ENCODE data around the gene BMERB1. TPM values are rescaled to one million over a fixed set of nuclear protein-coding genes. Genes with fewer than 3 reads are reported as not detected.
"Not testable (repeated sequence)": the region's sequence is repeated elsewhere in the genome, so short reads cannot be mapped to it uniquely, and the experiment has no call there.

The BMERB1 gene
- total RNA-seq, 1 donor from 2014 or later: 42.1 TPM

DNA sequence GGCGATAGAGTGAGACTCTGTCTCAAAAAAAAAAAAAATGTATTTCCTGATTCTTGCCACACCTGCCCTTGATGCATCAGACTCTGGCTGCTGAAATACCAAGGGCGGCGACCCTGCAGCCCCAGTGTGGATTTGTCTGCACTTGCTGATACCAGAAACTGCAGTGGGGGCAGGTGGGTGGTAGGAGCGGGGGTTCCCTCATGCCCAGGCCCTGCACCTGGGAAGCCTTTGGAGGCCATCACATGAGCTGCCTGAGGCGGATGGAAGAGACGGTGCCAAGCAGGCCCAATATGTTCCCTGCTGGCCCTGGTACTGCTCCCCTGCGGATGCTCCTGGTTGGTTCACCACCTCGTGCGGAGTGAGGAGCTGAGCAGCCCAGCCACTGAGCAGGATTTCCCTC, 157.9 kb downstream of the BMERB1 start:
- no peak for DNase-seq (ENCODE audit: low spot score)

DNA sequence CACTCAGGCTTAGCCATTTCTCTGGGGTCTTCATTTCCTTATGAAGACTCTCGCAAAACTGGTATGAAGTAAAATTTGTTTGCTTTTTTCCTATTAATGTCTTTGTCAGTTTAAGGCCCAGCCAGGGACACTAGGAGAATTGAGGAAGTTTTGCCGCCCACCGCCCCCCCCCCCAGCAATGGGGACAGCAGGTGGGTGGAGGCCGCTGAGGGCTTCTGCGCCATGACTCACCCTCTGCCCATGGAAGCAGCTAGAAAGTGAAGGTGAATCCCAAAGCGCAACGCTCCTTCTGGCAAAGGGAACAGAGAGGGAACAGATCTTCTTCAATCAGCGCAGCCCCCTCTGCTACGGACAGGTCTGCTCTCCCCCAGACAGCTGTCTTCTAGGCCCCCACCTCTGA, 158.8 kb downstream of the BMERB1 start:
- DNase-seq (ENCODE audit: low spot score): no peak

DNA sequence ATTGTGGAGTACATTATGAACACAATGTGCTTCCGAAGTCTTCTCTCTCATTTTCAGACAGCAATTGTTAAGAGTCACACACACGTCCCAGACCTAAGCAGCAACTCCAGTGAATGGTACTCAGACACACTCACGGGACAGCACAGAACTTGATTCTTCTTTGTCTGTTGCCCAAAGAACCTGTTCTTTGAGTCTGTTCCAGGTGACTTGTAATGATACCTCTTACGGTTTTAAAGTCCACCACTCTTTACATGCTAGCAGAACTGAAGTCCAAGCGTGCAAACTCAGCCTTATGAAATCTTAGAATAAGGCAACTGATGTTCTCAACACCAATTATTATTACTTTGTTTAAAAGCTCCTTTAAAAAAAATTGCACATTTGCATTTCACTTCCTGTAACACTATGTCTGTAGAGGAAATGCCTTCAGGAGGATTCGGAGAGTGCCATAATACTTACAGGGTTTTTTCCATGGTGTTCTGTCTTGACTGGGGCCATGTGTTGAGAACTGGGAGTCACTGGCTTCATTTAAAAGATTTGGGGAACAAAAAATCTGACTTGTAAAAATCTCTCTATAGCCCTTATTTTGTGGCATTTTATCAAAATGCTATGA, 160.4 kb downstream of the BMERB1 start:
- DNase-seq (ENCODE audit: low spot score): no peak

DNA sequence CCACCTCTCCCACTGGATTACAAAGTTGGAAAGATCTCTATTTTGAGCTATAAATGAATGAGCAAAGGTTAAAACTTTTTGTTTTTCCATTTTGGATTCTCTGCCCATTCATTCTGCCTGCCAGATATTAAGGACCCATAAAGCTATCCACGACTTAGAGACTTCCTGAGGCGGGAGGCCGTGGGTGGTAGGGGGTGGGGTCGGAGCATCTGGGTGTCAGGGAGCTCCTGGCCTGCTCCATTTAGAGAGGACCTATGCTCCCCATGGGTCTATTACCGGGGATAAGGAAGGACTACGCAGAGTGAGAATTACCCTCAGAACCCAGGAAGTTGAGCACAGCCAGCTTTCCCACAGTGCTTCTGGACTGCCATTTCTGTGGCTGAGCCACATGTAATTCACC, 162.7 kb downstream of the BMERB1 start:
- DNase-seq (ENCODE audit: low spot score): no peak

DNA sequence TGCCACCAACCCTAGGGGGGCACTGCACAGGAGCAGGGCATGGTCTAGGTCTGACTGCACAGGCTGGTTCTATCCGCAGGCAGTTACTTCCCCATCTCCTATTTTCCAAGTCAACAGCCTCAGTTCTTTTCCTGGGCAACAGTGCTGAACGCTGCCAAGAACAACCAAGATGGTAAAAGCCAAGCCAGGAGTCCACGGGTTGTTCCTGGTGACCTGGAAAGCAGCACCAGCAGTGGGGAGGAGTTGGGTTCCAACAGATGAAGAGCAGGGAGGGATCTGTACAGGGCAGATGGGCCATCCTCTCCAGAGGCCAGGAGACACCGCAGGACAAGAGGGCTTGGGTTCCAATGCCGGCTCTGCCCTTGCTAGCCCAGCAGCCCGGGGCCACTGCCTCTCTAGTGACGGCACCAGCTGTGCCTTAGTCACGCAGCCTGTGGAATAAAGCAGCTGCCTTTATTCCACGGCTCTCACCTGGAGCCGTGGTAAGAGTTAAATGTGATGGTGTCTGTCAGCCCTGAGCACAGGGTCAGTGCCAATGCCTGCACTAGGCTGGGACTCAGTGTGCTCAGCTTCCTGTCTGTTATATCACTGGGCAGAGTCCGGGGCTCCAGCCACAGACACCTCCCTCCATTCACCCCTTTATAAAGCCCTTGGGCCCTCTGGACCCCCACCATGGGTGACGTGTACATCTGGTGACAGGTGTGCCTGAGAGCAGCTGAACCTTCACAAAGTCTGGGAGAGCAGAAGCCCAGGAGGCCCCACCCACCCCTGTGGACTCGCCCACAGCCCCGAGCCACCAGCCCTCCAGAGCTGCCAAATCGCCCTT, 163.6 kb downstream of the BMERB1 start:
- DNase-seq (ENCODE audit: low spot score): no peak

DNA sequence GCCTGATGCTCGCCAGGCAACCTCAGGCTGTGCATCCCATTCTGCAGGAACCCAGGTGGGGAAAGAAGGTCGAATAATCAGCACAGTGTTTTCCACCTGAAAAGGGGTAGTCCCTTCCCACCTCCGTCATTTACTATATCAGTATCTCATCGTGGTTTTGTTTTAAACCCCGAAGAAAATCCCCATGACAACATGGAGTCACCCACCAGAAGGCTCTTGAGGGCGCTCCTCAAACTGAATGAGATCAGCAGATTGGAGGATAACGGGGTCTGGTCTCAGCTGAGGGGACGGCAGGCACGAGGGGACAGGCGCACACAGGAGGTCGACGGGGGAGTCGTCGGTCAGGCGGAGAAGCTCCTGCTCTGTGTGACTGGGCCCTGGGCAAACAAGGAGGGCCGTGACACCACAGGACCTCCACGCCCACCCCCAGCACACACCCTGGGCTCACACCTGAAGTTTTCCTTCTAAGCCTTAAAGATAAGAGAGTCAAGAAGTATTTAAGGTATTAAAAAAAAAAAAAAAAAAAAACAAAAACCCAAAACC, 164.3 kb downstream of the BMERB1 start:
- DNase-seq (ENCODE audit: low spot score): no peak

DNA sequence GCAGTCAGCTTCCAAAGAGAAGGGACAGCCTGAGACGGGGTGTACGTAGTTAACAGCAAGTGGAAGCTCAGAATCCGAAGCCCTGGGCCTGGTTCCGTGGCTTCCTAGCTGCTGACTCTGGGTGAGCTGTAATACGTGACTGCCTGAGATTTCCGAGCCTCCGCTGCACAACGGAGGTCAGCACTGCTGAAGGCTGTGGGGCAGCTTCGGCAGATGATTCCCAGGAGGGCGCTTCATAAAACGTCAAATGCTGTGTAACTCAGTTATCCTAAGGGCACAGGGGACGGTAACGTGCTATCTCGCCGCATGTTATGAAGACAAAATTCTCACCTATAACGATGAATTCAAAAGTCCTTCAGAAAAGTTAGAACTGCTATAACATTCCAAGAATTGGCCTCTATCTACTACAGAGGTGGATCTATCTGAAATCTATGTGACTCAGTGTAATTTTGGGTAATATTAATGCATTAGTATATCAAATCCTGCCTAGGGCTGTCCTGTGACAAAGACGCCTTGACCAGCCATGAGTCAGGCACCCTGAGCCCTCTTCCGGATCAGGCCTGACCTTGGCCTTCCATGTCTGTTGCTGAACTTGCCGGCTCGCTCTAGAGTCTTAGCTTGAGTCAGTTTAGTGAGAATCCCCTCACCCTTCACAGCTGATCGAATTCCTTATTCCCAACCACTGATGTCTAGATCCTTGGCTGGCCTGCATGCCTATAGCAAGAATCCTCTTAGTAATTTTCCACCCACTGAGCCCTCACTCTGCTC, 165.1 kb downstream of the BMERB1 start:
- DNase-seq (ENCODE audit: low spot score): no peak

DNA sequence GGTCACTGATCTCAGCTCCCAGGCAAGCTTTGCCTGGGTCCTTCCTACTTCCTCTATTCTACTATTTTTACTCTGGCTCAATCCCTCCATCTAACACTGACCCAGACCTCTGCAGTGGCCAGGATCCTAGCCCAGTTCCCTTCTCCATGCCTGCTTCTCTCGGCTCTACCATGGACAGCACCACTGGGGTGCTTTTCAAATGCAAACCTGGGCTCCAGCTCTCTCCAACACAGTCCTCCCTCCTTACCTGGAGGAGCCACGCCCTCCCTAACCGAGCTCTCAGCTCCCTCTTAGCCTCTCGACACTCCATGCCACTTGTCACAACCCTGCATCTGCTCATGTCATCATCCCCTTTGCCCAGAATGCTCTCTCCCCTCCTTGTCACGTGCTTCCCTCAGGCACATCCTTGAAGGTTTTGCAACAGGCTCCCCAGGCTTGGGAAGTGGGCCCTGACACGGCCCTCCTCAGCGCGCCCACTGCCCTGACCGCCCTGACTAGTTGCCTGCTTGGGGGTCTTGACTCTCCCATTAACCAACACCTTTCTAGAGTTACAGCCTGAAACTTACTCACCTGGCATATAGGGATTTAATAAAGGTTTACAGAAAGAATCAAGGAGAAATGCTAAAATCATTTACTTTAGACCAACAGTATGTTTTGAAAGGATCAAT, 167.0 kb downstream of the BMERB1 start:
- no peak for DNase-seq (ENCODE audit: low spot score)

DNA sequence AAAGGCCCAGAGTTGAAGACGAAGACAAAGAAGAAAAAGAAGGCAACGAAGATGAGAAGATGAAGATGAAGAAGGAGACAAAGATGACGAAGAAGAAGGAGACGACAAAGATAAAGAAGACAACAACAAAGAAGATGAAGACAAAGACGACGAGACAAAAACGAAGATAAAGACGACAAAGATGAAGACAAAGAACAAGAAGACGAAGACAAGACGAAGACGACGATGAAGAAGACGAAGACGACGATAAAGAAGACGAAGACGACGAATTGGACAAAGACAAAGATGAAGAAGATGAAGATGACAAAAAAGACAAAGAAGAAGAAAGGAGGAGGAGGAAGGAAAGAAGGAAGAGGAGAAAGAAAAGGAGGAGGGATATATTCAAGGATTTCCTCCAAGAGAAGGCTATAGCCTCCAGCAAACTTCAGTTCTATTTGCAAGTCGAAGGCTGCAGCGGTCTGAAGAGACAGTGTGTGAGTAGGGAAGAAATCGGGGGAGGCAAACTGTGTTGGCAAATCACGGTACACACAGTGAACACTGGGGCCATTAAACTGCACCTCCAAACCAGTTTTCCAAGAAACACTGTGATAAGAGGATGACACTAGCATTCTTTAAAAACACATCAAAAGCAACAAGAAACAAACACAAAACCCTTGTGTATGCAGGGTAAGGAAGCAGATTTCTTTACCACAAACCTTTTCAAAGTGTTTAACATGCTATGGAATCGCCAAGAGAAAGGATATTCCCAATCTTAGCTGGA, 168.1 kb downstream of the BMERB1 start:
- DNase-seq (ENCODE audit: low spot score): no peak

DNA sequence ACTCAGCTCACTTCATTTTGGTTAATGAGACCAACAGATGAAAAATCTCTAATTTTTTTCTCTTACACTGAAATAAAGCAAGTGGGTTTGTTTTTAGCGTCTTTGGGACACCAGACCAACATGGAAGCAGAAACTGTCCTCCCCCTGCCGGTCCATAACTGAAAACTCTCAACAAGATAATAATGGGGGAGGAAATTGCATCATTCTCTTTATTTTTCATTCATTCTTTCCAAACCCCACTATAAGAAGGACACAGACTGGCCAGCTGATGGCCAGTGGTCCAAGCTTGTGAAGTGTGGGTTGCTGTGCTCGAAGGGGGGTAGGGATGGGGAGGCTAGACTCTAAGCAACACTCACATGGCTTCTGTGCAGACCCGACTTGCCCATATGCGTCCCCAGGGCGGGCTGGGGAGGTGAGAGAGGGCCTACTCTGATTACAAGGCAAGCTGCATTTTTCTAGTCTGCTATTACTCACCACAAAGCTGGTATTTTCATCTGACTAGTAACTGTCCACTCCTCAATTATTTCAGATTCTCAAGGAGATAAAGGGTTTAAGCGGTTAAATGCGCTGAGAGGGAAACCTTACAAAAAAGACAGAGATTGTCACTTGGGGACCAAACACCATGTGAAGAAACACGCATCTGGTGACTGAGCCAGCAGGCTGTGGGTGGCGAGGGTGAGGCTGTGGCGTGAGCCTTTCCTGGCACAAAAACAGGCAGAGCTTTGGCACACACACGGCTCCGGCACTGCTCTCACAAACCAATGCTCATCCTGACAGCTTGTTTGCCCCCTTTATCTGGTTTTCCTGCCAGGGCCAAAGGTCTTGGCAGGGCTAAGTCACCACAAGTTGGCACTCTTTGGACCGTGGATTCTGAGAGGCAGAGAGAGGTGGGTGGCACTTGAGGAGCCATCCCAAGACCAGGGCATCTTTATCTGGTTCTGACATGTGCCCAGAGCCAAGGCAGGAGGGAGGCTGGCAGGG, 170.4 kb downstream of the BMERB1 start:
- DNase-seq (ENCODE audit: low spot score): no peak

DNA sequence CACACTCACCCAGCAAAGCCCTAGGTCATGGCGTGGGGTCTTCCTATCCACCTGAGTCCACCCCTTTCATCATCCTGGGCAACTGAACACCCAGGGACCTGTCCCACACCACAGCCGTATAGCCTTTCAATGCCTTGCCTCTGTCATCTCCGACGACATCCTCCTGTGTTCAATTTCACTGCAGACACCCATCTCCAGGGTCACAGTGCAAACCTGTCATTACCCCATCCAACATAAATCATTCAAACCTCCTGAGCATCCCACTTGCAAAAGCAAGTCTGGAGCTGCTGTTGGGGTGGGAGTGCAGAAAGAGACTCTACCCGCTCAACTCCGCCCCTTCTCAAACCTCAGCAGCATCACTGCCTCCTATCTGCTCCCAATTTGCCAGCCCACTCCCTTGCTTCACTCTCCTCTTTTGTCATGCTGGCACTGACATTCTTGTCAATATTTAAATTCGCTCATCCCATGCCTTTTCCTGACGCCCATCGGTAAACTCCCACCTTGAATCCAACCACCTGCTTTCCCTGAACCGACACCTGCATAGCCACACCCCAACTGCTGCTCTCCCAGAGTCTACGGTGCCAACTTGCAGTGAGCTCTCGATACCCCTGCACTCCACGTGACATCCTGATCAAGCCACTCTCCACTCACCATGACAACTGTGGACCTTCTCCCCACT, 171.6 kb downstream of the BMERB1 start:
- DNase-seq (ENCODE audit: low spot score): no peak

DNA sequence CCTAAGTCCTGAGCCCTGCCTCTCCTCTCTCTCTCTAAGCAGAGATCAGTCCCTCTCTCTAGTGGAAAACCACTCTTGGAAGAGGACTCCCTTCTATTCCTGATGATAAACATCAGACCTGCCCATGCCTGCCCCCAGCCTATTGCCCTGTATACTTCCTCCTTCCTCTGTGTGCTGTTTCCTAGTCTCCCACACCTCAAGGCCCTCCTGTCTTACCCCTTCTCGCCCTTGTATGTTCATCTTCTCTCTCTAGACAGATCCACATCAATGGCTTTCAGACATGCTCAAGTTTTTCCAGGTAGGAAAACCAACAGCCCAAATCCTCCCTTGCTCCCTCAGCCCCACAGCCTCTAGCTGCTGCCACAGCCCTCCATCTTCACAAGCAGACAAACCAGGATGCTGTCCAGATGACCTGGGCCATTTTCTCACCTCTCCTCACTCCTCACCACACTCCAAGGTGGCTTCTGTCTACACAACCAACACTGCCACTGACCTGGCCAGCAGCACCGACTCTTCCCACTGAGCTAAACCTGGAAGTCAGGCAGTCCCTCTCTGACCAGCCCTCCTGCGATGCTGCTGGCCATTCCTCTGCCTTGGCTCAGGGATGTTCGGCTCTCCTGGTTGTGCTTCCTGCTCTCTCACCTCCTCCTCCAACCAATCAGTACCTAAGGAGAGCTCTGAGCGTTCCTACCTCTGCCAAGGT, 172.3 kb downstream of the BMERB1 start:
- no peak for DNase-seq (ENCODE audit: low spot score)

DNA sequence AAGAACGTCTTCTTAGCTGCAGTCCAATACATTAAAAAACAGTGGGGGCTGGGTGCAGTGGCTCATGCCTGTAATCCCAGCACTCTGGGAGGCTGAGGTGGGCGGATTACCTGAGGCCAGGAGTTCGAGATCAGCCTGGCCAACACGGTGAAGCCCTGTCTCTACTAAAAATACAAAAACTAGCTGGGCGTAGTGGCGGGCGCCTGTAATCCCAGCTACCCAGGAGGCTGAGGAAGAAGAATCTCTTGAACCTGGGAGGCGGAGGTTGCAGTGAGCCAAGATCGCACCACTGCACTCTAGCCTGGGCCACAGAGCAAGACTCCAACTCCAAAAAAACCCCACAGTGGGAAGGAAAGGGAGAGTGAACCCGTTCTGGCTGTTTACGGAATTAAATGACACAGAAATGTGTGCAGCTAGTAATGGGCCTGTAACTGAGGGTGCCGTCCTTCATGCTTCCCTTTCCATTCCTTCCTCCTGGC, 172.9 kb downstream of the BMERB1 start:
- DNase-seq (ENCODE audit: low spot score): not testable (repeated sequence)

DNA sequence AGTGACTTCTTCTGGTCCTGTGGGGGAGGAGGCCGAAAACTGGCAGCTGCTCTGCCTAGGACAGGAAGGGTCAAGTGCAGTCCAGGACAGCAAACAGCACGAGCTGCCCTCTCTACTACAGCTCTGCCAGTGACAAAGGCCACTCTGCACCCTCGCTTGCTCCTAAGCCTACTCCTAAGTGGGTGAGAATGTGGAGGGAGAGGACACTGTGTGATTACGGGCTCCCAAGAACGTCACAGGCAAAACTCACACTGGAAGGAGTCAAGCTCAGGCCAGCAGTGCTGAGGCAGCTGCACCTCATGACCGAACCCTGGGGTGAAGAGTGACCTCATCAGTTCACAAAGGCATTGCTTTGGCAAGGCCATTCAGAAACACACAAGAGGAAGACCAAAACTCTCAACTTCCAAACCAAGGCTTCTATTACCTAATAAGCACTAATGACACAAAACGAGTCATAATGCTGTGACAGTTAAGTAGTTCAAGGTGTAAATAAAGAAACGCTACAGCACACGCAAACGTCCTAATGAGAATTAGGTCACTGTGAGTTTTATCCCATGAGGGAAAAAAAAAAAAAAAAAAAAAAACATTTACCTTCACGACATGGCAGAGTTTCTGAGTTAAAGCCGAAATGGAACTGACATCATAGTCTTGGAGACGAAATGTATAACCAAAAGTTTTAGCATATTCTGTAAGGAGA, 173.5 kb downstream of the BMERB1 start:
- no peak for DNase-seq (ENCODE audit: low spot score)

DNA sequence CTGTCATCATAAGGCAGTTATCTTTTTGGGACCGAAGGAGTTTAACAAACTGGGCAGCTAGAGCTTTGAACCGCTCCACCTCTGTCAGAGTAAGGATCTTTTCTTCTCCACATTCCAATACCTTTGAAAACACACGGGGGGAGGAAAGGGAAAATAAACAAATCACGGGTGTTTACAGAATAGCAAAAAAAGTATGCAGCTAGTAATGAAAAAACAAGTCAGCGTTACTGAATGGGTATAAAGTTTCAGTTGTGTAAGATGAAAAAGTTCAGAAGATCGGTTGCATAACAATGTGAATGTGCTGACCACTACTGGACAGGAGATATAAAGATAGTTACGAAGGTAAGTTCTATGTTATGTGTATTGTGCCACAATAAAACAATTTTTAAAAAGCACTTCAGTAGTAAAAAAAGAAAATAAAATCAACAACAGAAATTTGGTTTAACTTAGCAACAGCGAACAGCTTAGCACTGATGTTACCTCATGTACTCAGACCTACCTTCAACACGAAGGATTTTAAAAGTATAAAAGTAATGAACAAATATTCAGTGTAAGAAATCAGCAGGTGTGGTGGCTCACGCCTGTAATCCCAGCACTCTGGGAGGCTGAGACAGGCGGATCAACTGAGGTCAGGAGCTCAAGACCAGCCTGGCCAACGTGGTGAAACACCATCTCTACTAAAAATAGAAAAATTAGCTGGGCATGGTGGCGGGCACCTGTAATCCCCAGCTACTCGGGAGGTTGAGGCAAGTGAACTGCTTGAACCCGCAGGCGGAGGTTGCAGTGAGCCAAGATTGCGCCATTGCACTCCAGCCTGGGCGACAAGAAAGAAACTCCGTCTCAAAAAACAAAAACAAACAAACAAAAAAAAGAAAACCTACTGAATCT, 174.3 kb downstream of the BMERB1 start:
- DNase-seq (ENCODE audit: low spot score): no peak

DNA sequence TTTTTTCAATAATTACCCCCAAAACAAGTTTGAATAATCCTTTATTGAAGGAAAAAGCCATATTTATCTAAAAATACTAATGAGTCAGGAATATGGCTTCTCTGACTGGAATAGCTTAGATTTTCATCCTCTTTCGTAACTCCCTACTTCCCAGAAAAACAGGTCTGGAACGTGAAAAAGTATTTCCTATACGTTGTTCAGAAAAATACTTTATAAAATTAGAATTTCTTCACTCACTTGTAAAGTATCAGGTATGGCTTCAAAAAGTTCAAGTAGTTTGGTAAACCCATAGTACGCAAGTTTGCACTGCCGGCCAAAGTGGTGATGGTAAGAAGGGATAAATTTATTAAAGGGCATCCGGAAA, 174.9 kb downstream of the BMERB1 start:
- no peak for DNase-seq (ENCODE audit: low spot score)

DNA sequence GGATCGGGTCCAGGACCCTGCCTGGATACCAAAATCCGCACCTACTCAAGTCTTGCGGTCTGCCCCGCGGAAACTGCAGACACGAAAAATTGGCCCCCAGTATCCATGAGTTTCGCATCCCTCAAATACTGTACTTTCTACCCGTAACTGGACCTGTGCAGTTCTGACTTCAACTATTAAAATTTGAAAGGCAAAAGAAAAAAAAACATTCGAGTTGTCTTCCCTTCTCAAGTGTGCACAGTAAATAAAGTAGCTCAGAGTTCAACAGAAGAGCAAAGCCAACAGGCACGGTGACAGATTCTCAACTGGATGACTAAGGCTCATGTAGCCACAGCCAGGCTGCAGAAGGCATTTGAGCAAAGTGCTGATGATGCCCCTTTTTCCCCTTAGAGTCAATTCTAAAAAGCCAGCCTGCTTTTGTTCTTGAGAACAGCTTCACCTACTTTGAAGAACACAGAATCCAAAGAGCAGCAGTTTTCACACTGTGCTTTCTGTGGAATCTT, 176.0 kb downstream of the BMERB1 start:
- no peak for DNase-seq (ENCODE audit: low spot score)

Measured in umbilical cord (tissue), 2 donors.